Activated CD8-positive, alpha-beta T cell treated with anti-CD3 and anti-CD28 coated beads for 36 hours (primary cell): ENCODE measurements around the gene ZNF407. TPM values are rescaled to one million over a fixed set of nuclear protein-coding genes. Genes with fewer than 3 reads are reported as not detected.

Experiments used
- ATAC-seq: fragments of 200-7000 bp; cut with Tn5 transposase; one replicate; pipeline ENCODE4 v1.10.0; 2021; ENCODE audit warnings: mild to moderate bottlenecking, moderate library complexity
- CTCF ChIA-PET: fragments of 350-600 bp; sonication (Branson Sonifier 250); formaldehyde crosslinking; loops from one replicate; lab custom pipeline; 2021; ENCODE audit warnings: antibody characterized with exemption; lab: Charles Lee
- POLR2A ChIA-PET: fragments of 350-600 bp; sonication (Branson Sonifier 250); formaldehyde crosslinking; loops from one replicate; lab custom pipeline; 2021; ENCODE audit warnings: antibody characterized with exemption; lab: Charles Lee
- DNase-seq: peaks from one replicate; pipeline ENCODE4 v3.0.0-alpha.2; 2020
- H3K27ac Mint-ChIP-seq: one replicate; pipeline ENCODE4 v1.8.0; 2021; ENCODE audit warnings: mild to moderate bottlenecking, mixed read lengths
- H3K27me3 Mint-ChIP-seq: one replicate; pipeline ENCODE4 v1.8.0; 2021; ENCODE audit warnings: mixed read lengths
- H3K36me3 Mint-ChIP-seq: one replicate; pipeline ENCODE4 v1.8.0; 2021; ENCODE audit warnings: low read depth, mixed read lengths
- H3K4me1 Mint-ChIP-seq: one replicate; pipeline ENCODE4 v1.8.0; 2021; ENCODE audit warnings: low read depth, mixed read lengths
- H3K4me3 Mint-ChIP-seq: one replicate; pipeline ENCODE4 v1.8.0; 2021; ENCODE audit warnings: mild to moderate bottlenecking, moderate library complexity, mixed read lengths
- H3K9me3 Mint-ChIP-seq: one replicate; pipeline ENCODE4 v1.8.0; 2021; ENCODE audit warnings: mixed read lengths
- intact Hi-C: fragments of 100-400 bp; cut with micrococcal nuclease; formaldehyde crosslinking; loops from one replicate; pipeline ENCODE4 v1.10.0; 2022
- total RNA-seq, 2 experiments: library from RNA; stranded (reverse); gene quantifications; one replicate each; pipeline ENCODE4 v1.2.3, GENCODE V29; 2021
- TF ChIP-seq, protein P1 (sequence below): fragments of 200-600 bp; IDR thresholded peaks from one replicate; pipeline ENCODE4 v1.8.0; 2022; ENCODE audit warnings: antibody characterized with exemption, mild to moderate bottlenecking

Gene ZNF407
- total RNA-seq, 2 experiments from 2014 or later = 9.9 to 10.8 TPM

DNA sequence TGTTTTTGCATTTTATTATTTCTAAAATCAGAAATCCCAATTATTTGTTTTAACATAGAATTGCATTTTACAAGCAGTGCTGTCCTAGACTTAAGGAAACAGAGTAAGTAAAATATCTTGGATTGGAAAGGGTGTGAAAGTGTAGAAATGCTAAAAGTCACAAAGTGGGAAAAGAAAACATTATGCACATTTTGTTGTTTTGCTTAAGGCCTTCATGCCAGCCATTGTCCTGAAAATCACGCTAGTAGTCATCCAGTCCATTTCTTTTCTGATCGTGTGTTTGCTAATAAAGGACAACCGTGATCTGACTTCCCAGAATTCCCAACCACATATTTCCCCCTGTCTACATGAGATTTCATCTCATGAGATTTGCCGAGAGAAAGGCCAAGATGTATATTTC lies 412.2 kb downstream of the ZNF407 start:
- intact Hi-C loops = no loop called here
- no peak overlapping the region for H3K4me3 Mint-ChIP-seq
- no peak for DNase-seq
- H3K27ac Mint-ChIP-seq = no peak overlapping the region
- peaks cover 4% of the 10 kb centered on the region for H3K4me1 Mint-ChIP-seq
- H3K27me3 Mint-ChIP-seq = no peaks in the 10 kb centered on the region
- H3K9me3 Mint-ChIP-seq = no peaks in the 10 kb centered on the region
- POLR2A ChIA-PET = no interaction called here
- no peak for ATAC-seq
- CTCF ChIA-PET = interaction anchor here (1.0 kb wide), 1 partner anchor 12 kb away, joined by 3 read pairs; no protein-coding TSS in a partner anchor
- TF ChIP-seq, protein P1, sequence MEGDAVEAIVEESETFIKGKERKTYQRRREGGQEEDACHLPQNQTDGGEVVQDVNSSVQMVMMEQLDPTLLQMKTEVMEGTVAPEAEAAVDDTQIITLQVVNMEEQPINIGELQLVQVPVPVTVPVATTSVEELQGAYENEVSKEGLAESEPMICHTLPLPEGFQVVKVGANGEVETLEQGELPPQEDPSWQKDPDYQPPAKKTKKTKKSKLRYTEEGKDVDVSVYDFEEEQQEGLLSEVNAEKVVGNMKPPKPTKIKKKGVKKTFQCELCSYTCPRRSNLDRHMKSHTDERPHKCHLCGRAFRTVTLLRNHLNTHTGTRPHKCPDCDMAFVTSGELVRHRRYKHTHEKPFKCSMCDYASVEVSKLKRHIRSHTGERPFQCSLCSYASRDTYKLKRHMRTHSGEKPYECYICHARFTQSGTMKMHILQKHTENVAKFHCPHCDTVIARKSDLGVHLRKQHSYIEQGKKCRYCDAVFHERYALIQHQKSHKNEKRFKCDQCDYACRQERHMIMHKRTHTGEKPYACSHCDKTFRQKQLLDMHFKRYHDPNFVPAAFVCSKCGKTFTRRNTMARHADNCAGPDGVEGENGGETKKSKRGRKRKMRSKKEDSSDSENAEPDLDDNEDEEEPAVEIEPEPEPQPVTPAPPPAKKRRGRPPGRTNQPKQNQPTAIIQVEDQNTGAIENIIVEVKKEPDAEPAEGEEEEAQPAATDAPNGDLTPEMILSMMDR = no peak
- peaks cover 4% of the 10 kb centered on the region for H3K36me3 Mint-ChIP-seq

DNA sequence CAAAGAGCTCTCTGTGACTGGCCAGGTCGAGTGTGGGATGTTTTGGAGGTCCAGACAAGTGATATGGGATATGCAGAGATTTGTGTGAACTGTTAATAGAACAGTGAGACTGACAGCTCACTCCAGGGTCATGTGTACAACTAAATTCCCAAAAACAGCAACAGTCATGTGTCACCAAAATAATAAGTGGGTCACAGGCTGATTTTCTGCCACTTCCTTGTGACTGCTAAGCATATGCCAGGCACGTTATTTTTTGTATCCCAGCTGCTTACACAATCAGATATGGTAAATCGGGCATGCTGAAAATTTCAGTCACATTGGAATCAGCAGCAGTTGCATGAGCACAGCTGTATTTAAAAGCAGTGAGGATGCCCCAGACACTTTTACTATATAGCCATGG lies 412.6 kb downstream of the ZNF407 start:
- intact Hi-C loops = no loop called here
- DNase-seq = no peak
- H3K27ac Mint-ChIP-seq = no peak overlapping the region
- ATAC-seq = no peak
- peaks cover 4% of the 10 kb centered on the region for H3K4me1 Mint-ChIP-seq
- ChIA-PET POLR2A (no interaction called here), CTCF (no interaction called here)
- peaks cover 4% of the 10 kb centered on the region for H3K36me3 Mint-ChIP-seq
- TF ChIP-seq, protein P1 = no peak
- H3K9me3 Mint-ChIP-seq = no peaks in the 10 kb centered on the region
- H3K27me3 Mint-ChIP-seq = no peaks in the 10 kb centered on the region
- no peak overlapping the region for H3K4me3 Mint-ChIP-seq

DNA sequence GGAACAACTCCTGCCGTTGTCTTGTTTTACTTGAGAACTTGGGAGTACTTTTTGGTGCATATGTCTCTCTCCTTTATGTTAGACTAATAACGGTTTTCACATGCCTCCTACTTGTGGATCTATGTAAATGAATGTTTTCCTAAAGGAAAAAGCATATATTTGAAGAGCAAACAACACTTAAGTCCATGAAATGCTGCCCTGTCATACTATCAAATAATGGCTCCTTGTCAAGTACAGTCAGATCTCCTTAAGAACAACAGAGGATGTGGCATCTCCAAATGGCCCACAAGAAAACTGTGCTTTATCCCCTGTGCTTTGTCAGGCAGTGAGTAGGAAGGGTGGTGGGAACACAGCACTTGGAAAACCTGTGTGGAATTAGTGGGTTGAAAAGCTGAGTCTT lies 413.0 kb downstream of the ZNF407 start:
- no peak overlapping the region for H3K4me3 Mint-ChIP-seq
- H3K9me3 Mint-ChIP-seq = no peaks in the 10 kb centered on the region
- H3K4me1 Mint-ChIP-seq = peaks cover 4% of the 10 kb centered on the region
- peaks cover 4% of the 10 kb centered on the region for H3K36me3 Mint-ChIP-seq
- ChIA-PET CTCF (no interaction called here), POLR2A (no interaction called here)
- ATAC-seq (no peak), DNase-seq (no peak)
- TF ChIP-seq, protein P1 = no peak
- H3K27ac Mint-ChIP-seq = no peak overlapping the region
- no peaks in the 10 kb centered on the region for H3K27me3 Mint-ChIP-seq
- intact Hi-C loops = no loop called here

GRCh38 chr18:75016025-75016717 lies 418.5 kb downstream of the ZNF407 start:
- H3K36me3 Mint-ChIP-seq = peaks cover 2% of the 10 kb centered on the region
- POLR2A ChIA-PET = no interaction called here
- TF ChIP-seq, protein P1 = no peak
- no peak for DNase-seq
- peaks cover 7% of the 10 kb centered on the region for H3K4me1 Mint-ChIP-seq
- H3K9me3 Mint-ChIP-seq = no peaks in the 10 kb centered on the region
- ATAC-seq = no peak
- intact Hi-C loops = no loop called here
- H3K27ac Mint-ChIP-seq = no peak overlapping the region
- CTCF ChIA-PET = no interaction called here
- H3K27me3 Mint-ChIP-seq = no peaks in the 10 kb centered on the region
- H3K4me3 Mint-ChIP-seq = no peak overlapping the region

GRCh38 chr18:75023473-75023872 lies 425.8 kb downstream of the ZNF407 start:
- H3K27me3 Mint-ChIP-seq = no peaks in the 10 kb centered on the region
- no peak overlapping the region for H3K4me3 Mint-ChIP-seq
- ATAC-seq (no peak), DNase-seq (no peak)
- ChIA-PET CTCF (interaction anchor here (1.4 kb wide), 1 partner anchor 13 kb away, joined by 3 read pairs; no protein-coding TSS in a partner anchor), POLR2A (no interaction called here)
- TF ChIP-seq, protein P1 = no peak
- peaks cover 2% of the 10 kb centered on the region for H3K36me3 Mint-ChIP-seq
- no peaks in the 10 kb centered on the region for H3K9me3 Mint-ChIP-seq
- intact Hi-C loops = no loop called here
- H3K27ac Mint-ChIP-seq = no peak overlapping the region
- peaks cover 14% of the 10 kb centered on the region for H3K4me1 Mint-ChIP-seq
